ENCODE measurements around the gene OPRPN.

- TF ChIP-seq CTCF (IDR thresholded peaks at IDR 0.05; ENCODE audit: poor library complexity) = no peak
- no peak for TF ChIP-seq EZH2 (IDR thresholded peaks at IDR 0.05; ENCODE audit: borderline replicate concordance)
- TF ChIP-seq EZH2phosphoT487 (IDR thresholded peaks at IDR 0.05; ENCODE audit: low read depth, severe bottlenecking, unreplicated experiment) = no peak
Measured at GRCh38 chr4:70397580-70397979, at the start of gene OPRPN.
